MM.1S (cell line): ENCODE data around the gene CNIH3.

Experiments used
- CTCF ChIP-seq: fragments of 300-600 bp; sonication (generic); IDR thresholded peaks from 2 replicates; pipeline ENCODE4 v1.5.1; 2016; ENCODE audit warnings: antibody characterized with exemption, low read length, mixed read lengths
- EZH2 ChIP-seq: fragments of 300-600 bp; sonication (generic); optimal IDR thresholded peaks from 2 replicates; pipeline ENCODE3; 2017; ENCODE audit warnings: low read depth, mild to moderate bottlenecking, antibody characterized with exemption, low read length, mixed read lengths

GRCh38 chr1:224622831-224623230, 6.7 kb downstream of the CNIH3 start:
- no peak for TF ChIP-seq EZH2
- no peak for TF ChIP-seq CTCF
